Osteocyte (in vitro differentiated cells): Measurements from ENCODE around the gene NASP. TPM values are rescaled to one million over a fixed set of nuclear protein-coding genes. Genes with fewer than 3 reads are reported as not detected.

ENCODE experiments used
- DNase-seq: peaks from one replicate; pipeline ENCODE4 v3.0.0; 2021; ENCODE audit warnings: mixed read lengths; ENCODE audit not compliant: unreplicated experiment; ENCODE audit errors: extremely low spot score
- H3K27ac Mint-ChIP-seq: one replicate; pipeline ENCODE4 v1.8.0; 2021; ENCODE audit warnings: mild to moderate bottlenecking, mixed read lengths; ENCODE audit not compliant: unreplicated experiment
- H3K27me3 Mint-ChIP-seq: one replicate; pipeline ENCODE4 v1.8.0; 2021; ENCODE audit warnings: mixed read lengths; ENCODE audit not compliant: unreplicated experiment
- H3K36me3 Mint-ChIP-seq: one replicate; pipeline ENCODE4 v1.8.0; 2021; ENCODE audit warnings: mixed read lengths; ENCODE audit not compliant: unreplicated experiment
- H3K4me1 Mint-ChIP-seq: one replicate; pipeline ENCODE4 v1.8.0; 2021; ENCODE audit warnings: mixed read lengths; ENCODE audit not compliant: unreplicated experiment
- H3K4me3 Mint-ChIP-seq: one replicate; pipeline ENCODE4 v1.8.0; 2021; ENCODE audit warnings: mild to moderate bottlenecking, moderate library complexity, mixed read lengths; ENCODE audit not compliant: unreplicated experiment
- H3K9me3 Mint-ChIP-seq: one replicate; pipeline ENCODE4 v1.8.0; 2021; ENCODE audit warnings: mixed read lengths; ENCODE audit not compliant: unreplicated experiment
- total RNA-seq: library from RNA; stranded (reverse); gene quantifications from 2 replicates; pipeline ENCODE4 v1.2.1, GENCODE V29; 2021
- TF ChIP-seq, protein P1 (sequence below): fragments of 200-600 bp; sonication (generic); IDR thresholded peaks from 2 replicates; pipeline ENCODE4 v1.5.0; 2021; ENCODE audit warnings: antibody characterized with exemption, mild to moderate bottlenecking, moderate library complexity

Gene NASP
- total RNA-seq, 1 donor from 2014 or later = 72.5 TPM

- H3K4me3 Mint-ChIP-seq = peak within 1 kb of the TSS; percentile 99
- H3K36me3 Mint-ChIP-seq = peaks cover 8% of the 10 kb centered on the region
- H3K27me3 Mint-ChIP-seq = no peaks in the 10 kb centered on the region
- TF ChIP-seq, protein P1, sequence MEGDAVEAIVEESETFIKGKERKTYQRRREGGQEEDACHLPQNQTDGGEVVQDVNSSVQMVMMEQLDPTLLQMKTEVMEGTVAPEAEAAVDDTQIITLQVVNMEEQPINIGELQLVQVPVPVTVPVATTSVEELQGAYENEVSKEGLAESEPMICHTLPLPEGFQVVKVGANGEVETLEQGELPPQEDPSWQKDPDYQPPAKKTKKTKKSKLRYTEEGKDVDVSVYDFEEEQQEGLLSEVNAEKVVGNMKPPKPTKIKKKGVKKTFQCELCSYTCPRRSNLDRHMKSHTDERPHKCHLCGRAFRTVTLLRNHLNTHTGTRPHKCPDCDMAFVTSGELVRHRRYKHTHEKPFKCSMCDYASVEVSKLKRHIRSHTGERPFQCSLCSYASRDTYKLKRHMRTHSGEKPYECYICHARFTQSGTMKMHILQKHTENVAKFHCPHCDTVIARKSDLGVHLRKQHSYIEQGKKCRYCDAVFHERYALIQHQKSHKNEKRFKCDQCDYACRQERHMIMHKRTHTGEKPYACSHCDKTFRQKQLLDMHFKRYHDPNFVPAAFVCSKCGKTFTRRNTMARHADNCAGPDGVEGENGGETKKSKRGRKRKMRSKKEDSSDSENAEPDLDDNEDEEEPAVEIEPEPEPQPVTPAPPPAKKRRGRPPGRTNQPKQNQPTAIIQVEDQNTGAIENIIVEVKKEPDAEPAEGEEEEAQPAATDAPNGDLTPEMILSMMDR = no peak
- H3K27ac Mint-ChIP-seq = peak within 1 kb of the TSS; percentile 98
- peak; percentile 94 for DNase-seq
- no peaks in the 10 kb centered on the region for H3K9me3 Mint-ChIP-seq
- H3K4me1 Mint-ChIP-seq = peaks cover 20% of the 10 kb centered on the region
Observed at GRCh38 chr1:45550401-45551351, 33.2 kb upstream of the NASP start, which contains the start of gene AKR1A1. Gene AKR1A1 (plus strand): TSS chr1:45550826. CDS start chr1:45561795, 10,969 bp downstream.

DNA sequence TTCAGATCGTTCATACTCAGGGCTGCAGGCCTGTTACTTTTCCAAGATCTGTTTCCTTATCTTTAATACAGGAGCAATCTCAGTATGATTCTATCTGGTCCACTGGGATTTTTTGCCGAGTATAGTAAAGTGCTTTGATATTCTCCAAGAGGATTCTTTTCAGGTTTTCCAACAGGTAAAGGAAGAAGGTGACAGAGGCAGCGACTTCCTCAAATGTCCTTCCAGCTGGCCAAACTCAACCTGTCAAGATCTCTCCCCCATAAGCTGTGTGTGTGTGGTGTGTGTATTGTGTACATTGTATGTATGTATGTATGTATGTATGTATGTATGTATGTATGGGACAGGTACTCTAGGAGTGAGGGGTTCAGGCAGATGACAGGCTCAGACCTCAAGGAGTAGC is 32.2 kb upstream of the NASP start:
- Mint-ChIP-seq H3K4me1 (peaks cover 20% of the 10 kb centered on the region), H3K4me3 (peak overlapping the region; percentile 99), H3K36me3 (peaks cover 11% of the 10 kb centered on the region), H3K9me3 (no peaks in the 10 kb centered on the region), H3K27ac (peak overlapping the region; percentile 11), H3K27me3 (no peaks in the 10 kb centered on the region)
- DNase-seq = no peak
- TF ChIP-seq, protein P1 = no peak

- Mint-ChIP-seq H3K36me3 (peaks cover 11% of the 10 kb centered on the region), H3K27ac (peak overlapping the region; percentile 11)
Observed at GRCh38 chr1:45552331-45552730, 31.5 kb upstream of the NASP start.

DNA sequence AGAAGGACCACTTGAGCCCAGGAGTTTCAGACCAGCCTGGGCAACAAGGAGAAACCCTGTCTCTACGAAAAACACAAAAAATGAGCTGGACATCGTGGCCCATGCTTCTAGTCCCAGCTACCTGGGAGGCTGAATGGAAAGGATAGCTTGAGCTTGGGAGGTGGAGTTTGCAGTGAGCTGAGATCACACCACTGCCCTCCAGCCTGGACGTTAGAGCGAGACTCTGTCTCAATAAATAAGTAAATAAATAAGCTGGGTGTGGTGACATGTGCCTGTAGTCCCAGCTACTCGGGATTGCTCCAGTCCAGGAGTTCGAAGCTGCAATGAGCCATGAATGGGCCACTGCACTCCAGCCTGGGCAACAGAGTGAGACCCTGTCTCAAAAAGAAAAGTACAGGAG is 29.6 kb upstream of the NASP start:
- H3K9me3 Mint-ChIP-seq = no peaks in the 10 kb centered on the region
- peaks cover 11% of the 10 kb centered on the region for H3K36me3 Mint-ChIP-seq

More at GRCh38 chr1:45552331-45552730, 31.5 kb upstream of the NASP start:
- no peaks in the 10 kb centered on the region for H3K27me3 Mint-ChIP-seq
- DNase-seq = no peak
- peak overlapping the region; percentile 46 for H3K4me3 Mint-ChIP-seq
- TF ChIP-seq, protein P1 = no peak
- peaks cover 20% of the 10 kb centered on the region for H3K4me1 Mint-ChIP-seq
- H3K9me3 Mint-ChIP-seq = no peaks in the 10 kb centered on the region

More for the DNA sequence above, 29.6 kb upstream of the NASP start:
- TF ChIP-seq, protein P1 = no peak
- DNase-seq = no peak
- H3K27ac Mint-ChIP-seq = no peak overlapping the region
- H3K27me3 Mint-ChIP-seq = no peaks in the 10 kb centered on the region
- peaks cover 24% of the 10 kb centered on the region for H3K4me1 Mint-ChIP-seq
- H3K4me3 Mint-ChIP-seq = no peak overlapping the region
